GM18511 (cell line): ENCODE data around the gene ACTG1.

Experiments used
- ATAC-seq: cut with Tn5 transposase; IDR thresholded peaks from one replicate; pipeline ENCODE4 v1.9.1; 2021; ENCODE audit warnings: mild to moderate bottlenecking, moderate library complexity; ENCODE audit not compliant: unreplicated experiment

ACTG1 gene

GRCh38 chr17:81512562-81513371 is at the start of gene ACTG1:
TSS of gene ACTG1 (minus strand) at chr17:81512799. CDS start at chr17:81512354, 445 bp downstream.
- ATAC-seq: no peak

GRCh38 chr17:81561494-81561885 is 48.9 kb upstream of the ACTG1 start:
- ATAC-seq: no peak

GRCh38 chr17:81558941-81559806 is 46.6 kb upstream of the ACTG1 start:
- ATAC-seq: no peak

GRCh38 chr17:81558115-81558468 is 45.5 kb upstream of the ACTG1 start:
- ATAC-seq: no peak

- no peak for ATAC-seq
These were observed 44.9 kb upstream of the ACTG1 start for GRCh38 chr17:81557276-81558114.

- ATAC-seq: no peak
These were observed 44.3 kb upstream of the ACTG1 start for GRCh38 chr17:81556863-81557262.

- no peak for ATAC-seq
These were observed 43.6 kb upstream of the ACTG1 start for GRCh38 chr17:81556175-81556691.

GRCh38 chr17:81553616-81554181 is 41.1 kb upstream of the ACTG1 start:
- ATAC-seq: no peak

GRCh38 chr17:81553018-81553615 is 40.5 kb upstream of the ACTG1 start:
- peak; percentile 52 for ATAC-seq

GRCh38 chr17:81552244-81553017 is 39.8 kb upstream of the ACTG1 start, which contains the start of gene FAAP100:
TSS of gene FAAP100 (minus strand) at chr17:81552353. CDS start at chr17:81552330, 23 bp downstream.
- peak; percentile 55 for ATAC-seq

- ATAC-seq: peak; percentile 18
These were observed 39.1 kb upstream of the ACTG1 start for GRCh38 chr17:81551458-81552243.

GRCh38 chr17:81550830-81551457 is 38.3 kb upstream of the ACTG1 start:
- no peak for ATAC-seq

- no peak for ATAC-seq
These were observed 37.7 kb upstream of the ACTG1 start for GRCh38 chr17:81550285-81550684.

GRCh38 chr17:81549826-81550225 is 37.2 kb upstream of the ACTG1 start:
- ATAC-seq: no peak

GRCh38 chr17:81549031-81549557 is 36.5 kb upstream of the ACTG1 start:
- ATAC-seq: no peak

- no peak for ATAC-seq
These were observed 35.0 kb upstream of the ACTG1 start for GRCh38 chr17:81547614-81547982.

- no peak for ATAC-seq
These were observed 34.5 kb upstream of the ACTG1 start for GRCh38 chr17:81546906-81547613.
